HepG2 (cell line): ENCODE data around the gene RINL. TPM values are rescaled to one million over a fixed set of nuclear protein-coding genes. Genes with fewer than 3 reads are reported as not detected.
"Not testable (repeated sequence)": the region's sequence is repeated elsewhere in the genome, so short reads cannot be mapped to it uniquely, and the experiment has no call there.

ENCODE experiments used
- ATAC-seq: fragments of 200-7000 bp; cut with Tn5 transposase; 3 replicates; pipeline ENCODE4 v1.9.1; 2020; ENCODE audit warnings: mild to moderate bottlenecking, moderate library complexity
- BruUV-seq: library from RNA; stranded (reverse); fragments of 400-500 nt; replicated peaks from 2 replicates; lab custom pipeline; 2021; lab: Mats Ljungman, UMichigan
- CTCF ChIA-PET: fragments of 300-600 bp; formaldehyde crosslinking; extraction: SDS; loops from one replicate; lab custom pipeline; 2021; ENCODE audit warnings: low total read pairs, inconsistent platforms, low intra/inter-chr PET ratio; lab: Yijun Ruan, JAX
- POLR2A ChIA-PET: fragments of 350-600 bp; sonication (Branson Sonifier 250); formaldehyde crosslinking; loops from one replicate; lab custom pipeline; 2020; ENCODE audit warnings: antibody characterized with exemption, inconsistent platforms; lab: Yijun Ruan, JAX
- DNase-seq: peaks from one replicate; pipeline ENCODE4 v3.0.0-alpha.2; 2015; ENCODE audit warnings: low spot score
- FAIRE-seq: peaks from 3 replicates; lab custom pipeline; 2011; peaks lifted over from hg19 to GRCh38; lab: Jason Lieb, UNC
- H2AFZ ChIP-seq: one replicate; pipeline ENCODE4 v1.6.1; 2011; ENCODE audit warnings: low read length, inconsistent platforms
- H3K27ac ChIP-seq: fragments of 300-600 bp; 3 replicates; pipeline ENCODE4 v1.8.0; 2011; ENCODE audit warnings: mixed run types, mild to moderate bottlenecking, mixed read lengths, low read length, inconsistent platforms; ENCODE audit not compliant: insufficient read depth; ENCODE audit errors: extremely low read length
- H3K27me3 ChIP-seq, 2 experiments: fragments of 200-600 bp in 1 of 2; 2 replicates in 1 of 2; 3 replicates in 1 of 2; pipeline versions ENCODE4 v1.6.0 to v1.8.0; 2011; ENCODE audit warnings: low read length in 2 of 2, mild to moderate bottlenecking in 2 of 2, moderate library complexity in 2 of 2, inconsistent platforms in 1 of 2; ENCODE audit not compliant: insufficient read depth in 2 of 2, control insufficient read depth in 1 of 2
- H3K36me3 ChIP-seq, 2 experiments: fragments of 200-600 bp in 1 of 2; replicated peaks in 1 of 2; 2 replicates in 1 of 2; 3 replicates in 1 of 2; pipeline versions ENCODE4 v1.5.1 to v1.8.0; 2011; ENCODE audit warnings: low read length in 2 of 2, inconsistent platforms in 1 of 2; ENCODE audit not compliant: insufficient read depth in 2 of 2, control insufficient read depth in 1 of 2
- H3K4me1 ChIP-seq: 2 replicates; pipeline ENCODE4 v1.5.1; 2012; ENCODE audit warnings: low read length, inconsistent platforms; ENCODE audit not compliant: insufficient read depth
- H3K4me2 ChIP-seq: 2 replicates; pipeline ENCODE4 v1.6.0; 2011; ENCODE audit warnings: low read depth, low read length, inconsistent platforms
- H3K4me3 ChIP-seq, 3 experiments: fragments of 200-600 bp in 1 of 3; sonication (generic), shearing (Covaris generic) in 1 of 3; replicated peaks in 1 of 3; 2 replicates each; pipeline ENCODE4 v1.5.1; 2011 to 2016; ENCODE audit warnings: low read length in 3 of 3, inconsistent platforms in 2 of 3, low read depth in 2 of 3, mild to moderate bottlenecking in 2 of 3, control low read depth in 1 of 3, mixed read lengths in 1 of 3; ENCODE audit not compliant: insufficient read depth in 1 of 3
- H3K79me2 ChIP-seq: one replicate; pipeline ENCODE4 v1.6.1; 2011; ENCODE audit warnings: low read length, inconsistent platforms; ENCODE audit not compliant: insufficient read depth
- H3K9ac ChIP-seq: 2 replicates; pipeline ENCODE4 v1.6.0; 2011; ENCODE audit warnings: mild to moderate bottlenecking, low read depth, low read length, inconsistent platforms; ENCODE audit not compliant: insufficient read depth
- H3K9me3 ChIP-seq: 2 replicates; pipeline ENCODE4 v1.5.1; 2012; ENCODE audit warnings: mild to moderate bottlenecking, low read length
- H4K20me1 ChIP-seq: 2 replicates; pipeline ENCODE4 v1.6.0; 2011; ENCODE audit warnings: inconsistent platforms, mild to moderate bottlenecking, low read length, moderate library complexity; ENCODE audit not compliant: insufficient read depth
- BHLHE40 ChIP-seq: IDR thresholded peaks from 2 replicates; pipeline ENCODE4 v1.6.1; 2011; ENCODE audit warnings: low read length, improper control_type of control experiment
- HNF4G ChIP-seq, 2 experiments: sonication (generic) in 1 of 2; formaldehyde crosslinking in 1 of 2; IDR thresholded peaks; 2 replicates each; pipeline versions ENCODE4 v1.4.0 to v1.6.1; 2011 to 2020; ENCODE audit warnings: borderline replicate concordance in 2 of 2, low read depth in 2 of 2, mild to moderate bottlenecking in 2 of 2, low read length in 1 of 2, missing genetic modification reagents in 1 of 2, moderate library complexity in 1 of 2
- NR2F6 ChIP-seq, 2 experiments: IDR thresholded peaks; 2 replicates each; pipeline ENCODE4 v1.6.1; 2016; ENCODE audit warnings: antibody characterized with exemption in 1 of 2, mild to moderate bottlenecking in 1 of 2
- PATZ1 ChIP-seq: sonication (generic); formaldehyde crosslinking; IDR thresholded peaks from 2 replicates; pipeline ENCODE4 v1.4.0; 2020; ENCODE audit warnings: missing genetic modification reagents
- PHF21A ChIP-seq: sonication (generic); formaldehyde crosslinking; IDR thresholded peaks from 2 replicates; pipeline ENCODE4 v1.5.0; 2020; ENCODE audit warnings: mild to moderate bottlenecking, missing genetic modification reagents
- RAD51 ChIP-seq: fragments of 450-650 bp; IDR thresholded peaks from 2 replicates; pipeline ENCODE4 v1.6.1; 2016; ENCODE audit warnings: borderline replicate concordance
- SOX6 ChIP-seq, 2 experiments: fragments of 450-650 bp in 1 of 2; sonication (generic) in 1 of 2; formaldehyde crosslinking in 1 of 2; IDR thresholded peaks; 2 replicates each; pipeline versions ENCODE4 v1.4.0 to v1.6.1; 2017 to 2020; ENCODE audit warnings: antibody characterized with exemption in 1 of 2, mild to moderate bottlenecking in 1 of 2, missing genetic modification reagents in 1 of 2
- ZBTB7B ChIP-seq: sonication (generic); formaldehyde crosslinking; IDR thresholded peaks from 2 replicates; pipeline ENCODE4 v1.4.0; 2020; ENCODE audit warnings: missing genetic modification reagents
- ZFY ChIP-seq: sonication (generic); formaldehyde crosslinking; IDR thresholded peaks from 2 replicates; pipeline ENCODE4 v1.4.0; 2020; ENCODE audit warnings: missing genetic modification reagents
- WGBS: methylation state at CpG from one replicate; pipeline ENCODE4 v1.1.6; 2017; ENCODE audit warnings: low lambda C conversion rate; 5-methylcytosine and 5-hydroxymethylcytosine counted together
- in situ Hi-C: cut with HindIII; loops from 2 replicates; pipeline ENCODE4 v1.10.0; 2017; ENCODE audit warnings: low pct_unique_long_range_greater_than_20kb; ENCODE audit not compliant: extremely low pct_ligation_motif_present
- intact Hi-C: fragments of 100-400 bp; cut with micrococcal nuclease; formaldehyde crosslinking; loops from one replicate; pipeline ENCODE4 v1.10.0; 2022; ENCODE audit not compliant: unreplicated experiment
- polyA plus RNA-seq, 8 experiments: library from polyadenylated mRNA; depleted of rRNA in 3 of 8; stranded (reverse) in 7 of 8; unstranded in 1 of 8; fragments of >200 nt; fragmentation: Illumina TruSeq in 4 of 8; extraction: Trizol in 4 of 8; gene quantifications; 2 replicates each; pipeline versions ENCODE4 v1.2.1 to v1.2.3, GENCODE V29; 2011 to 2016; ENCODE audit warnings: low read depth in 4 of 8, missing spikeins in 1 of 8, mixed read lengths in 1 of 8; ENCODE audit not compliant: insufficient read depth in 1 of 8
- total RNA-seq, 5 experiments: library from RNA; depleted of rRNA; stranded (reverse); fragments of >200 nt; fragmentation: Illumina TruSeq; extraction: Trizol; gene quantifications; 2 replicates each; pipeline ENCODE4 v1.2.3, GENCODE V29; 2016; ENCODE audit warnings: low read depth in 1 of 5
- TF ChIP-seq, protein P1 (sequence below): sonication (generic); formaldehyde crosslinking; IDR thresholded peaks from 2 replicates; pipeline ENCODE4 v1.9.0; 2022; ENCODE audit warnings: missing genetic modification reagents, mild to moderate bottlenecking, borderline replicate concordance
- TF ChIP-seq, protein P2 (sequence below), 2 experiments: sonication (generic) in 1 of 2; formaldehyde crosslinking in 1 of 2; IDR thresholded peaks; 2 replicates each; pipeline versions ENCODE4 v1.5.1 to v1.6.1; 2011 to 2020; ENCODE audit warnings: borderline replicate concordance in 1 of 2, low read depth in 1 of 2, low read length in 1 of 2, mild to moderate bottlenecking in 1 of 2, missing genetic modification reagents in 1 of 2, moderate library complexity in 1 of 2

RINL gene
- total and polyA plus RNA-seq, 2 of the 13 experiments (the other 11 are each of a cell fraction or from before 2014, with no cell fraction given) = 11.4 to 18.0 TPM

DNA sequence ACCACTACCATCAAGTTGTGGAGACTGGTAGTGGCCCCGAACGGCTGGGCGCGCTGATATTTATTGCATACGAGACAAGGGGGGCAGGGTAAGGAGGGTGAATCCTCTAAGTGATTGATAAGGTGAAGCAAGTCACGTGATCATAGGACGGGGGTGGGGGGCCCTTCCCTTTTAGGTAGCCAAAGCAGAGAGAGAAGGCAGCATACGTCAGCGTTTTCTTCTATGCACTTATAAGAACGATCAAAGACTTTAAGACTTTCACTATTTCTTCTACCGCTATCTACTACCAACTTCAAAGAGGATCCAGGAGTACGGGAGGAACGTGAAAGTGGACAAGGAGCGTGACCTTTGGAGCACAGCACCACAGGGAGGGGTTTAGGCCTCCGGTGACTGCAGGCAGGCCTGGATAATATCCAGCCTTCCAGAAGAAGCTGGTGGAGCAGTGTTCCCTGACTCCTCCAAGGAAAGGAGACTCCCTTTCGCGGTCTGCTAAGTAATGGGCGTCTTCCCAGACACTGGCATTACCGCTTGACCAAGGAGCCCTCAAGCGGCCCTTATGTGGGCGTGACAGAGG, 18.4 kb downstream of the RINL start:
- H4K20me1 ChIP-seq; H2AFZ ChIP-seq; ATAC-seq; DNase-seq; H3K79me2 ChIP-seq; H3K36me3 ChIP-seq; in situ Hi-C loops; CTCF ChIA-PET; H3K27me3 ChIP-seq; intact Hi-C loops; H3K9me3 ChIP-seq; TF ChIP-seq HNF4G (CRISPR knock-in tag; IDR thresholded peaks at IDR 0.05; ENCODE audit: borderline replicate concordance, low read depth); SOX6 (IDR thresholded peaks at IDR 0.05): not testable (repeated sequence)
- POLR2A ChIA-PET = interaction anchor here (1.3 to 2.4 kb wide), 6 partner anchors 8 to 71 kb away, joined by 3 to 12 read pairs (median 8); partner anchors contain the start of genes ECH1, MRPS12 and SARS2
- H3K27ac ChIP-seq = peak overlapping the region; percentile 54
- FAIRE-seq = peak; percentile 86
- WGBS = under 1% methylated on average over 18 of the region's 21 CpGs
- peaks cover 54% of the 10 kb centered on the region for H3K4me1 ChIP-seq
- peak overlapping the region; percentile 54 to 57 (median 56); a peak in 5 of 6 replicates for H3K4me3 ChIP-seq
- H3K9ac ChIP-seq = peak overlapping the region; percentile 55
- H3K4me2 ChIP-seq = peak overlapping the region; percentile 74
- TSS peak; percentile 94 for BruUV-seq
- TF ChIP-seq BHLHE40 (0 out of 2 replicates have a peak, but pooled peaks have one; percentile 12), ZBTB7B (CRISPR knock-in tag) (0 out of 2 replicates have a peak, but pooled peaks have one; percentile 27), HNF4G (IDR thresholded peaks at IDR 0.05; ENCODE audit: borderline replicate concordance, low read depth, low read length) (peak; percentile 40; the same call in 1 of the 2 replicates), PHF21A (CRISPR knock-in tag) (0 out of 2 replicates have a peak, but pooled peaks have one; percentile 42), SOX6 (CRISPR knock-in tag; IDR thresholded peaks at IDR 0.05) (0 out of 2 replicates have a peak, but pooled peaks have one; percentile 15), RAD51 (peak; percentile 85), PATZ1 (CRISPR knock-in tag) (peak; percentile 68), ZFY (CRISPR knock-in tag) (peak; percentile 37; the same call in 1 of the 2 replicates), NR2F6 (IDR thresholded peaks at IDR 0.05) (peak; percentile 50), NR2F6 (CRISPR knock-in tag; IDR thresholded peaks at IDR 0.05) (peak; percentile 63)
- TF ChIP-seq, protein P1, sequence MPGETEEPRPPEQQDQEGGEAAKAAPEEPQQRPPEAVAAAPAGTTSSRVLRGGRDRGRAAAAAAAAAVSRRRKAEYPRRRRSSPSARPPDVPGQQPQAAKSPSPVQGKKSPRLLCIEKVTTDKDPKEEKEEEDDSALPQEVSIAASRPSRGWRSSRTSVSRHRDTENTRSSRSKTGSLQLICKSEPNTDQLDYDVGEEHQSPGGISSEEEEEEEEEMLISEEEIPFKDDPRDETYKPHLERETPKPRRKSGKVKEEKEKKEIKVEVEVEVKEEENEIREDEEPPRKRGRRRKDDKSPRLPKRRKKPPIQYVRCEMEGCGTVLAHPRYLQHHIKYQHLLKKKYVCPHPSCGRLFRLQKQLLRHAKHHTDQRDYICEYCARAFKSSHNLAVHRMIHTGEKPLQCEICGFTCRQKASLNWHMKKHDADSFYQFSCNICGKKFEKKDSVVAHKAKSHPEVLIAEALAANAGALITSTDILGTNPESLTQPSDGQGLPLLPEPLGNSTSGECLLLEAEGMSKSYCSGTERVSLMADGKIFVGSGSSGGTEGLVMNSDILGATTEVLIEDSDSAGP (CRISPR knock-in tag) = 0 out of 2 replicates have a peak, but pooled peaks have one; percentile 4
- TF ChIP-seq, protein P2, sequence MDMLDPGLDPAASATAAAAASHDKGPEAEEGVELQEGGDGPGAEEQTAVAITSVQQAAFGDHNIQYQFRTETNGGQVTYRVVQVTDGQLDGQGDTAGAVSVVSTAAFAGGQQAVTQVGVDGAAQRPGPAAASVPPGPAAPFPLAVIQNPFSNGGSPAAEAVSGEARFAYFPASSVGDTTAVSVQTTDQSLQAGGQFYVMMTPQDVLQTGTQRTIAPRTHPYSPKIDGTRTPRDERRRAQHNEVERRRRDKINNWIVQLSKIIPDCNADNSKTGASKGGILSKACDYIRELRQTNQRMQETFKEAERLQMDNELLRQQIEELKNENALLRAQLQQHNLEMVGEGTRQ (IDR thresholded peaks at IDR 0.05; ENCODE audit: low read depth, low read length) = peak; percentile 51
- TF ChIP-seq, protein P2 (CRISPR knock-in tag; IDR thresholded peaks at IDR 0.05; ENCODE audit: borderline replicate concordance) = peak; percentile 39; the same call in 1 of the 2 replicates
